B cell (primary cell): Measurements from ENCODE around the gene IL11RA. TPM values are rescaled to one million over a fixed set of nuclear protein-coding genes. Genes with fewer than 3 reads are reported as not detected.

Source experiments
- ATAC-seq: fragments of 200-7000 bp; cut with Tn5 transposase; one replicate; pipeline ENCODE4 v1.10.0; 2021; ENCODE audit warnings: low read depth, mild to moderate bottlenecking, moderate number of reproducible peaks, moderate library complexity
- CTCF ChIA-PET: fragments of 350-600 bp; sonication (Branson Sonifier 250); formaldehyde crosslinking; loops from one replicate; lab custom pipeline; 2021; ENCODE audit warnings: antibody characterized with exemption, inconsistent platforms; lab: Charles Lee
- POLR2A ChIA-PET: fragments of 350-600 bp; sonication (Branson Sonifier 250); formaldehyde crosslinking; loops from one replicate; lab custom pipeline; 2021; ENCODE audit warnings: antibody characterized with exemption; lab: Charles Lee
- DNase-seq: peaks from one replicate; pipeline ENCODE4 v3.0.0; 2013
- H2AFZ ChIP-seq: 2 replicates; pipeline ENCODE4 v1.6.1; 2012; ENCODE audit warnings: mild to moderate bottlenecking, low read depth, low read length; ENCODE audit not compliant: insufficient read depth, poor library complexity, severe bottlenecking
- H3K27ac ChIP-seq, 2 donors: 1 replicate in 1 of 2; 2 replicates in 1 of 2; pipeline ENCODE4 v1.5.1; 2012 to 2013; ENCODE audit warnings: low read length in 2 of 2, mild to moderate bottlenecking in 2 of 2, moderate library complexity in 1 of 2
- H3K27me3 ChIP-seq, 4 experiments: fragments of 200-600 bp in 1 of 4; sonication (generic) in 1 of 4; replicated peaks in 1 of 4; 1 replicate in 2 of 4; 2 replicates in 2 of 4; pipeline versions ENCODE4 v1.6.1 to v1.7.0; 2013 to 2016; ENCODE audit warnings: low read length in 3 of 4, mild to moderate bottlenecking in 2 of 4, mixed read lengths in 1 of 4, moderate library complexity in 1 of 4; ENCODE audit not compliant: insufficient read depth in 4 of 4, control insufficient read depth in 3 of 4; ENCODE audit errors: control extremely low read depth in 1 of 4
- H3K36me3 ChIP-seq, 2 experiments: replicated peaks in 1 of 2; 1 replicate in 1 of 2; 2 replicates in 1 of 2; pipeline versions ENCODE4 v1.6.1 to v1.7.1; 2013; ENCODE audit warnings: low read length in 1 of 2; ENCODE audit not compliant: insufficient read depth in 2 of 2, control insufficient read depth in 1 of 2; ENCODE audit errors: control extremely low read depth in 1 of 2, extremely low read depth in 1 of 2
- H3K4me1 ChIP-seq, 2 donors: fragments of 200-600 bp in 1 of 2; sonication (generic) in 1 of 2; 1 replicate in 1 of 2; 2 replicates in 1 of 2; pipeline versions ENCODE4 v1.5.1 to v1.6.1; 2013 to 2017; ENCODE audit warnings: low read length in 2 of 2; ENCODE audit not compliant: control insufficient read depth in 2 of 2, insufficient read depth in 2 of 2
- H3K4me2 ChIP-seq: replicated peaks from 2 replicates; pipeline ENCODE3; 2012; ENCODE audit warnings: mild to moderate bottlenecking, low read depth, low read length; ENCODE audit not compliant: poor library complexity, severe bottlenecking
- H3K4me3 ChIP-seq, 5 experiments: fragments of 200-600 bp in 1 of 5; sonication (generic) in 1 of 5; 1 replicate in 3 of 5; 2 replicates in 2 of 5; pipeline versions ENCODE4 v1.5.1 to v1.7.0; 2011 to 2016; ENCODE audit warnings: low read length in 4 of 5, mild to moderate bottlenecking in 4 of 5, low read depth in 2 of 5, control low read depth in 1 of 5, moderate library complexity in 1 of 5; ENCODE audit not compliant: insufficient read depth in 1 of 5; ENCODE audit errors: control extremely low read depth in 1 of 5, extremely low read depth in 1 of 5
- H3K79me2 ChIP-seq: fragments of 200-600 bp; sonication (generic); one replicate; pipeline ENCODE4 v1.6.0; 2016; ENCODE audit warnings: low read length; ENCODE audit not compliant: control insufficient read depth, insufficient read depth
- H3K9ac ChIP-seq: fragments of 200-600 bp; sonication (generic); 2 replicates; pipeline ENCODE4 v1.6.1; 2017; ENCODE audit warnings: mild to moderate bottlenecking, low read length, moderate library complexity
- H3K9me3 ChIP-seq, 3 donors: one replicate each; pipeline versions ENCODE4 v1.6.1 to v1.7.1; 2013; ENCODE audit warnings: low read length in 2 of 3; ENCODE audit not compliant: control insufficient read depth in 2 of 3, insufficient read depth in 1 of 3; ENCODE audit errors: control extremely low read depth in 1 of 3
- H4K20me1 ChIP-seq: 2 replicates; pipeline ENCODE4 v1.6.0; 2012; ENCODE audit warnings: mild to moderate bottlenecking, low read length; ENCODE audit not compliant: insufficient read depth, control insufficient read depth, poor library complexity, severe bottlenecking
- H3K27ac Mint-ChIP-seq: one replicate; pipeline ENCODE4 v1.8.0; 2021; ENCODE audit warnings: mixed read lengths
- H3K27me3 Mint-ChIP-seq: one replicate; pipeline ENCODE4 v1.8.0; 2021; ENCODE audit warnings: mixed read lengths
- H3K4me1 Mint-ChIP-seq: one replicate; pipeline ENCODE4 v1.8.0; 2021; ENCODE audit warnings: mixed read lengths
- H3K4me3 Mint-ChIP-seq: one replicate; pipeline ENCODE4 v1.8.0; 2021; ENCODE audit warnings: mixed read lengths
- H3K9me3 Mint-ChIP-seq: one replicate; pipeline ENCODE4 v1.8.0; 2022; ENCODE audit warnings: mixed read lengths; ENCODE audit not compliant: insufficient read depth
- EZH2 ChIP-seq: IDR thresholded peaks from 2 replicates; pipeline ENCODE4 v1.6.1; 2012; ENCODE audit warnings: borderline replicate concordance, low read depth, mild to moderate bottlenecking, moderate library complexity, low read length; ENCODE audit not compliant: insufficient read depth, poor library complexity, severe bottlenecking
- WGBS: methylation state at CpG from one replicate; pipeline ENCODE4 v1.1.5; 2013; ENCODE audit warnings: missing lambda C conversion rate; ENCODE audit not compliant: insufficient coverage; 5-methylcytosine and 5-hydroxymethylcytosine counted together
- intact Hi-C: fragments of 100-400 bp; cut with micrococcal nuclease; formaldehyde crosslinking; loops from one replicate; pipeline ENCODE4 v1.10.0; 2022
- polyA plus RNA-seq: library from polyadenylated mRNA; depleted of rRNA; stranded (reverse); fragments of >200 nt; gene quantifications from 2 replicates; pipeline ENCODE4 v1.2.3, GENCODE V29; 2012
- total RNA-seq, 2 donors: library from RNA; stranded (reverse); fragments of 120-200 nt in 1 of 2; gene quantifications; 1 replicate in 1 of 2; 2 replicates in 1 of 2; pipeline versions ENCODE4 v1.2.3 to v1.2.4, GENCODE V29; 2013 to 2022
- TF ChIP-seq, protein P1 (sequence below): fragments of 200-600 bp; IDR thresholded peaks from one replicate; pipeline ENCODE4 v1.8.0; 2022; ENCODE audit warnings: antibody characterized with exemption, mild to moderate bottlenecking

Gene IL11RA
- total and polyA plus RNA-seq, 2 donors (not counting 1 experiment from before 2014, with no cell fraction given): 47.3 to 58.0 TPM

DNA sequence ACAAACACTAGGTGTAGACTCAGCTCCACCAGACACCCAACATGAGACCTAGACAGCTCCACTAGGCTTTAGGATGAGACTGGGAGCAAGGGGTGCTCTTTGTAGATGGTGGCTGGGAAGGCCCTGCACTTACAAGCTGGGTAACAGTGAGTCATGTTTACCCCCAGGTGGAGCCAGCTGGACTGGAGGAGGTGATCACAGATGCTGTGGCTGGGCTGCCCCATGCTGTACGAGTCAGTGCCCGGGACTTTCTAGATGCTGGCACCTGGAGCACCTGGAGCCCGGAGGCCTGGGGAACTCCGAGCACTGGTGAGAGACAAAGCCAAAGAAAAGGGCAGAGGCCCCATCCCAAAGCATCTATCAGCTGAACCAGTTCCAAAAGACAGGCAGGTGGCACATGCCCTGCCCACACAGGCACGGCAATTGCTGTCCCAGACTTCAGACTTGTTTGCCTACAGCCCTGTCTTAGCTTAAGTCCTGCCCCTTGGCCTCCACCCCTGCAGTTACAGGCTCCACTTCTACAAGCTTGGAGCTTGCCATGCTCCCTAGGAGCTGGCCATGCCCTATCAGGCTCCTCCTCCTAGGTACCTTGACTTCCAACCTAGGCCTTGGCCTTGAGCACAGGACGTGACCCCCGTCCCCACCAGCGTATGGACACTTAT is 7.7 kb downstream of the IL11RA start:
- H2AFZ ChIP-seq: no peak overlapping the region
- DNase-seq (no peak), ATAC-seq (no peak)
- H3K4me1 ChIP-seq: peaks cover 4 to 5% of the 10 kb centered on the region in 2 donors
- peaks cover 7% of the 10 kb centered on the region for H3K4me1 Mint-ChIP-seq
- intact Hi-C loops: no loop called here
- no peaks in the 10 kb centered on the region for H4K20me1 ChIP-seq
- H3K9ac ChIP-seq: no peak overlapping the region
- H3K4me3 Mint-ChIP-seq: no peak overlapping the region
- WGBS: 92% methylated on average over 8 of the region's 8 CpGs
- H3K36me3 ChIP-seq: no peaks in the 10 kb centered on the region
- H3K4me2 ChIP-seq: no peak overlapping the region
- H3K27me3 Mint-ChIP-seq: peaks cover 3% of the 10 kb centered on the region
- H3K9me3 ChIP-seq: no peaks in the 10 kb centered on the region
- TF ChIP-seq, protein P1, sequence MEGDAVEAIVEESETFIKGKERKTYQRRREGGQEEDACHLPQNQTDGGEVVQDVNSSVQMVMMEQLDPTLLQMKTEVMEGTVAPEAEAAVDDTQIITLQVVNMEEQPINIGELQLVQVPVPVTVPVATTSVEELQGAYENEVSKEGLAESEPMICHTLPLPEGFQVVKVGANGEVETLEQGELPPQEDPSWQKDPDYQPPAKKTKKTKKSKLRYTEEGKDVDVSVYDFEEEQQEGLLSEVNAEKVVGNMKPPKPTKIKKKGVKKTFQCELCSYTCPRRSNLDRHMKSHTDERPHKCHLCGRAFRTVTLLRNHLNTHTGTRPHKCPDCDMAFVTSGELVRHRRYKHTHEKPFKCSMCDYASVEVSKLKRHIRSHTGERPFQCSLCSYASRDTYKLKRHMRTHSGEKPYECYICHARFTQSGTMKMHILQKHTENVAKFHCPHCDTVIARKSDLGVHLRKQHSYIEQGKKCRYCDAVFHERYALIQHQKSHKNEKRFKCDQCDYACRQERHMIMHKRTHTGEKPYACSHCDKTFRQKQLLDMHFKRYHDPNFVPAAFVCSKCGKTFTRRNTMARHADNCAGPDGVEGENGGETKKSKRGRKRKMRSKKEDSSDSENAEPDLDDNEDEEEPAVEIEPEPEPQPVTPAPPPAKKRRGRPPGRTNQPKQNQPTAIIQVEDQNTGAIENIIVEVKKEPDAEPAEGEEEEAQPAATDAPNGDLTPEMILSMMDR: no peak
- TF ChIP-seq EZH2: no peak
- no peaks in the 10 kb centered on the region for H3K79me2 ChIP-seq
- H3K9me3 Mint-ChIP-seq: no peaks in the 10 kb centered on the region
- no peak overlapping the region for H3K4me3 ChIP-seq
- H3K27ac Mint-ChIP-seq: no peak overlapping the region
- H3K27me3 ChIP-seq: no peaks in the 10 kb centered on the region
- POLR2A ChIA-PET: no interaction called here
- CTCF ChIA-PET: interaction anchor here (2.9 kb wide), 1 partner anchor 43 kb away, joined by 10 read pairs; no protein-coding TSS in a partner anchor
- no peak overlapping the region for H3K27ac ChIP-seq

DNA sequence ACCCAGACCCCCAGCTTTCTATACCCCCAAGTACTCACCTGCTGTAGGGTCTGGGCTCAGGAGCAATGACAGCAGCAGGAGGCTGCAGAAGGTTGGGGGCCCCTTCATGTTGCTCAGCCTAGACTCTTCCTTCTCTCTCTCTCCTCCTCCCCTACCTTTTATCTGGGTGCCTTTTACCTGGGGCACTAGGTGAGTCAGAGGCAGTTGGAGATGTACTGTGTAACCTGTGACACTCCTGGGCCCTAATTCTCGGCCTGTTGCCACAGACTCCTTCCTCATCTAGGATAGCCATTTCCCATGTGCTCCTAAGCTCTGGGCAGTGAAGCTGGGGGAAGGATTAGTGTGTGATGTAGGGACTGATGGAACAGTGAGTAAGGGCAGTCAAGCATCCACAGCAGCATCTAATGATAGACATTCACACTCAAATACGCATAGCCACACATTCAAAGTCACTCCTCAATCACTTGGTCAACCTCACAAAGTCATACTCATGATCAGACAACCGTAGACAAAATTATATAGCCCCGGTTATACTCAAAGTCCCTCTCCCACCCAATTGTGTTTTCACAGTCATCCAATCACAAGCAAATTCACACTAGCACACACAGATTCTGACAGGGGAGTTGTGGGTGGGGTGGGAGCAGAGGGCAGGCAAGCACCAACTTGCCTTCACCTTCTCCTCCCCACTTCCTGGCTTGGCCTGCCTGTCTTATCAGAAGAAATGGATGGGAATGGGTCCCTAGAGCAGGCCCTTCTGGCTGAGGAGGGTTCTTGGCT is 10.7 kb downstream of the IL11RA start, which contains the start of gene CCL27:
Gene CCL27, minus strand, starts transcription at position 132 of the 777 bp plus-strand sequence. Its CDS starts 24 bp downstream, at position 108.
- TF ChIP-seq, protein P1: no peak
- no peak for TF ChIP-seq EZH2
- Histone ChIP-seq H3K4me3 (no peak within 1 kb of the TSS), H3K36me3 (no peaks in the 10 kb centered on the region), H3K9ac (no peak within 1 kb of the TSS), H2AFZ (no peak within 1 kb of the TSS), H3K27me3 (no peaks in the 10 kb centered on the region), H3K4me2 (no peak within 1 kb of the TSS), H3K79me2 (no peaks in the 10 kb centered on the region), H3K4me1 (peaks cover 10 to 18% of the 10 kb centered on the region in 2 donors), H3K9me3 (peaks cover 0 to 8% (median 0%) of the 10 kb centered on the region in 3 donors), H4K20me1 (no peaks in the 10 kb centered on the region), H3K27ac (no peak within 1 kb of the TSS)
- Mint-ChIP-seq H3K27ac (no peak within 1 kb of the TSS), H3K9me3 (no peaks in the 10 kb centered on the region), H3K4me1 (peaks cover 20% of the 10 kb centered on the region), H3K27me3 (no peaks in the 10 kb centered on the region), H3K4me3 (no peak within 1 kb of the TSS)
- CTCF ChIA-PET: interaction anchor here (0.7 to 4.9 kb wide), 6 partner anchors 15 to 40 kb away, joined by 3 to 34 read pairs (median 6); partner anchors contain the start of gene GALT
- DNase-seq: no peak
- intact Hi-C loops: no loop called here
- POLR2A ChIA-PET: no interaction called here
- 93% methylated on average over 3 of the region's 4 CpGs for WGBS
- ATAC-seq: no peak
